Inflammatory macrophage treated with lipopolysaccharide for 4 hours (primary cell): Measurements from ENCODE around the gene AR.

Experiments used
- DNase-seq: peaks from one replicate; pipeline ENCODE4 v3.0.0-alpha.2; 2020

The AR gene, protein sequence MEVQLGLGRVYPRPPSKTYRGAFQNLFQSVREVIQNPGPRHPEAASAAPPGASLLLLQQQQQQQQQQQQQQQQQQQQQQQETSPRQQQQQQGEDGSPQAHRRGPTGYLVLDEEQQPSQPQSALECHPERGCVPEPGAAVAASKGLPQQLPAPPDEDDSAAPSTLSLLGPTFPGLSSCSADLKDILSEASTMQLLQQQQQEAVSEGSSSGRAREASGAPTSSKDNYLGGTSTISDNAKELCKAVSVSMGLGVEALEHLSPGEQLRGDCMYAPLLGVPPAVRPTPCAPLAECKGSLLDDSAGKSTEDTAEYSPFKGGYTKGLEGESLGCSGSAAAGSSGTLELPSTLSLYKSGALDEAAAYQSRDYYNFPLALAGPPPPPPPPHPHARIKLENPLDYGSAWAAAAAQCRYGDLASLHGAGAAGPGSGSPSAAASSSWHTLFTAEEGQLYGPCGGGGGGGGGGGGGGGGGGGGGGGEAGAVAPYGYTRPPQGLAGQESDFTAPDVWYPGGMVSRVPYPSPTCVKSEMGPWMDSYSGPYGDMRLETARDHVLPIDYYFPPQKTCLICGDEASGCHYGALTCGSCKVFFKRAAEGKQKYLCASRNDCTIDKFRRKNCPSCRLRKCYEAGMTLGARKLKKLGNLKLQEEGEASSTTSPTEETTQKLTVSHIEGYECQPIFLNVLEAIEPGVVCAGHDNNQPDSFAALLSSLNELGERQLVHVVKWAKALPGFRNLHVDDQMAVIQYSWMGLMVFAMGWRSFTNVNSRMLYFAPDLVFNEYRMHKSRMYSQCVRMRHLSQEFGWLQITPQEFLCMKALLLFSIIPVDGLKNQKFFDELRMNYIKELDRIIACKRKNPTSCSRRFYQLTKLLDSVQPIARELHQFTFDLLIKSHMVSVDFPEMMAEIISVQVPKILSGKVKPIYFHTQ

DNA sequence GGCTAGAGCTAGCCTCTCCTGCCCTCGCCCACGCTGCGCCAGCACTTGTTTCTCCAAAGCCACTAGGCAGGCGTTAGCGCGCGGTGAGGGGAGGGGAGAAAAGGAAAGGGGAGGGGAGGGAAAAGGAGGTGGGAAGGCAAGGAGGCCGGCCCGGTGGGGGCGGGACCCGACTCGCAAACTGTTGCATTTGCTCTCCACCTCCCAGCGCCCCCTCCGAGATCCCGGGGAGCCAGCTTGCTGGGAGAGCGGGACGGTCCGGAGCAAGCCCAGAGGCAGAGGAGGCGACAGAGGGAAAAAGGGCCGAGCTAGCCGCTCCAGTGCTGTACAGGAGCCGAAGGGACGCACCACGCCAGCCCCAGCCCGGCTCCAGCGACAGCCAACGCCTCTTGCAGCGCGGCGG lies at the start of gene AR:
Gene AR (plus strand): TSS at position 204 of the 400 bp plus-strand sequence. CDS start 1,126 bp downstream, outside the sequence.
- DNase-seq, result peak; percentile 13

DNA sequence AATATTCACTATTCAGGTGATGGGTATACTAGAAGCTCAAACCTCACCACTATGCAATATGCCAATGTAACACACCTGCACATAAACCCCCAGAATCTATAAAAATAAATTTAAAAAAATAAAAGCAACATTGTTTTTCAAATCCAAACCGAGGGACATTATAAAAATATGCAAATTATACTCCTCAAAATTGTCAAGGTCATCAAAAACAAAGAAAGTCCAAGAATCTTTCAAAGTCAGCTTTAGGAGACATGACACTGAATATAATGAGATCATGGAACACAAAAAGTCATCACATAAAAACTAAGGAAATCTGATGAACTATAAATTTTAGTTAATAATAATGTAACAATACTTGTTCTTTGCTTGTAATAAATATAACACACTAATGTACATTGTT lies 43.2 kb upstream of the AR start:
- no peak for DNase-seq

DNA sequence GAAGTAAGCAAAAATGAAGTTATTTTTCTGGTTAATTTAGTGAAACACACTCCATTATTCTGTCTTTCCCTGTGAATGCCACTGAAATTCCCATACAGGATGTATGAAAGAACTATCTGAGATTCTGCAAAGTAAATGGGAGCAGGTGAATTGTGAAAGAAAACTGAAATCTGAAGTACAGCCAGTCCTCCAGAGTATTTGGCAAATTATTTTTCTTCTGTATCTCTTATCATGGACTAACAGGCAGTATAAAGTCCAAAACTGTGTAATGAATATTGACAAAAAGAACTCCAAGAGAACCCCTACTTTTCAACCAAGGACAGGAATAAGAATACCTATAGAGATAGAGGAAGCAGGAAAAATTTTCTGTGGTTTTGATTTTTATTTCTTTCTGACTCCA lies 40.8 kb upstream of the AR start:
- DNase-seq, result no peak

DNA sequence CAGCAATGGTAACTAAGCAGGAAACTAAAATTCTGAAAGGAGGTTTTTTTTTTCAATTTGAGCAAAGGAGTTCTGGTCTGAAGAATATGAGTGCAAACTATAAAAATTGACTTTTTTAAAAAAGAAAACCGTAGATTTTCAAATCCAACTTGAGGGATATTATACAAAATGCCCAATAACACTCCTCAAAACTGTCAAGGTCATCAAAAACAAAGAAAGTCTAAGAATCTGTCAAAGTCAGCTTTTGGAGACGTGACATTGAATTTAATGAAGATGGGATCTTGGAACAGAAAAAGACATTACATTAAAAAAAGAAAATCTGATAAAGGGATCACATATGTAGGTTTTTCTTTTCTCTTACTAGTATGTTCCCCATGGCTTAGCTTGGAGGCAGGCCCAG lies 40.4 kb upstream of the AR start:
- no peak for DNase-seq

DNA sequence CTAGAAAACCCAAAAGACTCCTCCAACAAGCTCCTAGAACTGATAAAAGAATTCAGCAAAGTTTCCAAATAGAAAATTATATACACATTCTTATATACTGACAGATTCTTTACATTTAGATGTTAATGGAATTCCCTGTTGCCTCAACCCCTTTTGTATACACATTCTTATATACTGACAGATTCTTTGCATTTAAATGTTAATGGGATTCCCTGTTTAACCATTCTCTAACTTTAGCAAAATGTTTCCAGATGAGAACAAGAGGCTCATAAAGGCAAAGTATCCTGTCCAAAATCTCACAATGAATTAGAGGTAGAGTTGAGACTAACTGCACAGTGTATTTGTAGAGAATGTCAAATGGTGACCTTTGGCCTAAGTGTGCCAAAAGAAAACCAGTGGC lies 23.1 kb upstream of the AR start:
- no peak for DNase-seq

DNA sequence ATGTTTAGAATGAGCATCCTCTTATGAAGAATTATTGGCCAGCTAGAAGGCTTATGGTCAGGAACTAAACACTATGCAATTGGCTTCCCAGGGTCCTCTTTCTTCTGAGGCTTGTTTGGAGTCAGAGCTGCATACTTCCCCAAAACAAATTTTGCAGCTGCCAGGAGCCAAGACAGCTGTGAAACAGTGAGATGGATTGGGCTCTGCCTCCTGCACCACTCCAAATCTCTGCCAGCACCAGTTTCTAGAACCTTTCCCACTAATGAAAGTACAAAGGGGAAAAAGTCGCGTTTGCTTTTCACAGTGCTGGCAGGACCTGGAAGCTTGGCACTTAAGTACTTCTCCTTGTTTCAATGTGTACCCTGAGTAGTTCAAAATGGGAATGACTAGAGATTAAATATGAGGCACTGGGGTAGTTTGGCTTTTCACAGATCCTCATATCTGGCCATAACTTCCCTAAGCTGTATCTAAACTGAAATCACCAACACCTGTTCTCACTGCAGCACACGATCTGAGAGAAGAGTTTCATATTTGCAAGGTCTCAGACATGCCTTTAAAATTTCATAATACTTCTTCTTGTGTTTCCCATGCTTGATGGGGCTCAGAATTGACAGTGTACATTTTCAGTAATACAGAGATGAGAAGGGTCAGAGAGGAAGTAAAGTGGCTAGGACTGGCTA lies 20.7 kb upstream of the AR start:
- DNase-seq, result no peak

DNA sequence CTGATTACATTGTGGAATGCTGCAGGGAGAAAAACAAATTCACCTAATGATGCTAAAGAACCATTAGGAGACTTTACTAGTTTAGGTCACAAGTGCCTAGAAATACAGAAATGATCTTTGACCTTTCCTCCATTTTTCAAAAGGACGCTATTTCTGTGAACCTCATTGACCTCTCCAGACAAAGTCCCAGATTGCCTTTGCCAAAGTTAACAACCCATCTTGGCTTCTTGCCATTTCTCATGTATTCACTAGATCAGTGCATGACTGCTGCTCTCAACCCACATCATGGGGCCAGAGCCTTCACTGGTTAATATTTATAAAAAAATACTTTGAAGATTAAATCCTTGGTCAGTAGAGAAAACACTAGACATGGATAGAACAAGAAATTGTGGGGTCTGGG lies 19.9 kb upstream of the AR start:
- DNase-seq, result no peak

DNA sequence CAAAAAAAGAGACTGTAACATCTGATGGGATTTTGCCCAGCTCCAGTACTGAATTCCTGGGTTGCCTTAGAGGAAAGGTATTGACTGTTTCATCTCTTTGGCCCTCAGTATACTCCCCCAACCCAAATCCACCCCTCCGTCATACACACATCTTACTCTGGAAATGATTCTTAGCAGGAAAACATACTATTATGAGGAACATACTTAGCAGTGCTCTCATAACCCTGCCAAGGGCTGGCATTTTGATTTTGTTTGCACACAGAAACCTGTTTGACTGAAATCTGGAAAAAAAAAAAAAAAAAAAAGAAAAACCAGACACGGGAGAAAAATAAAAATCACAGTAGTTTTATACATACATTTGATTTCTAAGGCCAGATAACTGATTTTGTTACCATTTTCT lies 19.4 kb upstream of the AR start:
- no peak for DNase-seq

DNA sequence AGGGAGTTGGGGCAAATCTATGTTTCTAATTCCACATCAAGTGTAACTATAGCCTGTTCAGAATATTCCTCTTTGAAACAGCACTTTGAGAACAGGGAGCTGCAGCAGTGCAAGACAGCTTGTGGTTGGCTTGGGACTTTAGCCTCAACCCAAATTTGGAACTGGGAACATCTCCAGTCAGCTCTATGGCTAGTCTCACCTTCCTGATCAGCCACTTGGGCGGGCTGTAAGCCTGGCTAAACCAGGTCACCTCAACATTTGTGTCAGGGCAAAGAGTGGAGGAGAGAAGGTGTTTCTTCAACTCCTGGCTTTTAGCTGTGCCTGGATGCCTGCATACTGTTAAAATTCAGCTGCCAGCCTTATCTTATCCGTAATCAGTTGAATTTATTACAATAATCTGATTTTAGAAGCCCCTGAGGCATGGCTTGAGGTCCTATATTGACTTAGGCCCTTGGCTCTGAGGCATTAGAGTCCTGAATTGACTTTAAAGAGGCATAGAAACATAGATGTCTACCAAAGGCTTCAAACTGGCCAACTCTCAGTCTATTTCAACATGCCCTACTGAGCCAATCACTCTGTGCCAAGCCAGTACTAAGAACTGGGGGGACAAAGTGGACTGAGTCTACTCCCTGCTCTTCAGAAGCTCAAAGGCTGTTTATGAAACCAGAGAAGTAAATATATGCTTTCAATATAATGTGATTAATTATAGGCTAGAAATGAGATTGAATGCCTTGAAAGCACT lies 18.7 kb upstream of the AR start:
- DNase-seq, result no peak

DNA sequence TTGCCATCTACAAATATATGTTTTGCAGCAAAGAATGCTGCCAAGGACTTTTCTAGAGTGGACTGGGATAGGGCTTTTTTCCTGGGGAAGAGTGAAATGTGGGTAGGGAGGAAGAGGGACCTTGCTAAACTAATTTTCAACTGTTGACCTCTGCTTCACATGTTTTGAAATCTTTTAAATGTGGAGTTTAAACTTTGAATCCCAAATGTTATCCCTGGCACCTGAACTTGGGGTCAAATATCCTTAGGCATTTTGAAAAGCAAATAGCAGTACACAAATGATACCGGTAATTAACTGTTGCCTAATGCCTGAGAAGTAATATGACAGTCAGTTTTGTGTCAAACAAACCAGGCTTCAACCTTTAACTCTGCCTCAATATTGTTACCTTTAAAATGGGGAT lies 7.3 kb upstream of the AR start:
- DNase-seq, result no peak

DNA sequence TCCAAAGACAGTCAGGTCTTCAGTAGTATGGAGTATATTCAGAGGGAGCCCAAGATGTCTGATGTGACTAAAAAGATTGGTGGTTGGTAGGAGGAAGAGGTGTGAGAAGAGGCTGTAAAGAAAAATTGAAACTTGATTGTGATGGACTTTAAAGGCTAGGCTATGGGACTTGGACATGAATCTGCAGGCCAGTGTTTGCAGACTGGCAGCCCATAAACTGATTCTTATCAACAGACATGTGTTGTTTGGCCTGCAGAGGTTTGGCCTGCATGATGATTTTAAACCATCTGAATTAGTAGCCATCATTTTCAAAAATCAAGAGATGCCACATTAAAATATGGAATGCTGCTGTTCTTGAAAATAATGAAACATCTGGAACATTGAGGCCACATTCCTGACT lies 5.4 kb upstream of the AR start:
- DNase-seq, result no peak

DNA sequence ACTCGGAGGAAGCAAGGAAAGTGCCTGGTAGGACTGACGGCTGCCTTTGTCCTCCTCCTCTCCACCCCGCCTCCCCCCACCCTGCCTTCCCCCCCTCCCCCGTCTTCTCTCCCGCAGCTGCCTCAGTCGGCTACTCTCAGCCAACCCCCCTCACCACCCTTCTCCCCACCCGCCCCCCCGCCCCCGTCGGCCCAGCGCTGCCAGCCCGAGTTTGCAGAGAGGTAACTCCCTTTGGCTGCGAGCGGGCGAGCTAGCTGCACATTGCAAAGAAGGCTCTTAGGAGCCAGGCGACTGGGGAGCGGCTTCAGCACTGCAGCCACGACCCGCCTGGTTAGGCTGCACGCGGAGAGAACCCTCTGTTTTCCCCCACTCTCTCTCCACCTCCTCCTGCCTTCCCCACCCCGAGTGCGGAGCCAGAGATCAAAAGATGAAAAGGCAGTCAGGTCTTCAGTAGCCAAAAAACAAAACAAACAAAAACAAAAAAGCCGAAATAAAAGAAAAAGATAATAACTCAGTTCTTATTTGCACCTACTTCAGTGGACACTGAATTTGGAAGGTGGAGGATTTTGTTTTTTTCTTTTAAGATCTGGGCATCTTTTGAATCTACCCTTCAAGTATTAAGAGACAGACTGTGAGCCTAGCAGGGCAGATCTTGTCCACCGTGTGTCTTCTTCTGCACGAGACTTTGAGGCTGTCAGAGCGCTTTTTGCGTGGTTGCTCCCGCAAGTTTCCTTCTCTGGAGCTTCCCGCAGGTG lies 637 bp downstream of the AR start:
- DNase-seq, result no peak

DNA sequence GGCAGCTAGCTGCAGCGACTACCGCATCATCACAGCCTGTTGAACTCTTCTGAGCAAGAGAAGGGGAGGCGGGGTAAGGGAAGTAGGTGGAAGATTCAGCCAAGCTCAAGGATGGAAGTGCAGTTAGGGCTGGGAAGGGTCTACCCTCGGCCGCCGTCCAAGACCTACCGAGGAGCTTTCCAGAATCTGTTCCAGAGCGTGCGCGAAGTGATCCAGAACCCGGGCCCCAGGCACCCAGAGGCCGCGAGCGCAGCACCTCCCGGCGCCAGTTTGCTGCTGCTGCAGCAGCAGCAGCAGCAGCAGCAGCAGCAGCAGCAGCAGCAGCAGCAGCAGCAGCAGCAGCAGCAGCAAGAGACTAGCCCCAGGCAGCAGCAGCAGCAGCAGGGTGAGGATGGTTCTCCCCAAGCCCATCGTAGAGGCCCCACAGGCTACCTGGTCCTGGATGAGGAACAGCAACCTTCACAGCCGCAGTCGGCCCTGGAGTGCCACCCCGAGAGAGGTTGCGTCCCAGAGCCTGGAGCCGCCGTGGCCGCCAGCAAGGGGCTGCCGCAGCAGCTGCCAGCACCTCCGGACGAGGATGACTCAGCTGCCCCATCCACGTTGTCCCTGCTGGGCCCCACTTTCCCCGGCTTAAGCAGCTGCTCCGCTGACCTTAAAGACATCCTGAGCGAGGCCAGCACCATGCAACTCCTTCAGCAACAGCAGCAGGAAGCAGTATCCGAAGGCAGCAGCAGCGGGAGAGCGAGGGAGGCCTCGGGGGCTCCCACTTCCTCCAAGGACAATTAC lies 1.4 kb downstream of the AR start:
- DNase-seq, result no peak

DNA sequence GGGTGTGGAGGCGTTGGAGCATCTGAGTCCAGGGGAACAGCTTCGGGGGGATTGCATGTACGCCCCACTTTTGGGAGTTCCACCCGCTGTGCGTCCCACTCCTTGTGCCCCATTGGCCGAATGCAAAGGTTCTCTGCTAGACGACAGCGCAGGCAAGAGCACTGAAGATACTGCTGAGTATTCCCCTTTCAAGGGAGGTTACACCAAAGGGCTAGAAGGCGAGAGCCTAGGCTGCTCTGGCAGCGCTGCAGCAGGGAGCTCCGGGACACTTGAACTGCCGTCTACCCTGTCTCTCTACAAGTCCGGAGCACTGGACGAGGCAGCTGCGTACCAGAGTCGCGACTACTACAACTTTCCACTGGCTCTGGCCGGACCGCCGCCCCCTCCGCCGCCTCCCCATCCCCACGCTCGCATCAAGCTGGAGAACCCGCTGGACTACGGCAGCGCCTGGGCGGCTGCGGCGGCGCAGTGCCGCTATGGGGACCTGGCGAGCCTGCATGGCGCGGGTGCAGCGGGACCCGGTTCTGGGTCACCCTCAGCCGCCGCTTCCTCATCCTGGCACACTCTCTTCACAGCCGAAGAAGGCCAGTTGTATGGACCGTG lies 2.2 kb downstream of the AR start:
- DNase-seq, result peak; percentile 23

DNA sequence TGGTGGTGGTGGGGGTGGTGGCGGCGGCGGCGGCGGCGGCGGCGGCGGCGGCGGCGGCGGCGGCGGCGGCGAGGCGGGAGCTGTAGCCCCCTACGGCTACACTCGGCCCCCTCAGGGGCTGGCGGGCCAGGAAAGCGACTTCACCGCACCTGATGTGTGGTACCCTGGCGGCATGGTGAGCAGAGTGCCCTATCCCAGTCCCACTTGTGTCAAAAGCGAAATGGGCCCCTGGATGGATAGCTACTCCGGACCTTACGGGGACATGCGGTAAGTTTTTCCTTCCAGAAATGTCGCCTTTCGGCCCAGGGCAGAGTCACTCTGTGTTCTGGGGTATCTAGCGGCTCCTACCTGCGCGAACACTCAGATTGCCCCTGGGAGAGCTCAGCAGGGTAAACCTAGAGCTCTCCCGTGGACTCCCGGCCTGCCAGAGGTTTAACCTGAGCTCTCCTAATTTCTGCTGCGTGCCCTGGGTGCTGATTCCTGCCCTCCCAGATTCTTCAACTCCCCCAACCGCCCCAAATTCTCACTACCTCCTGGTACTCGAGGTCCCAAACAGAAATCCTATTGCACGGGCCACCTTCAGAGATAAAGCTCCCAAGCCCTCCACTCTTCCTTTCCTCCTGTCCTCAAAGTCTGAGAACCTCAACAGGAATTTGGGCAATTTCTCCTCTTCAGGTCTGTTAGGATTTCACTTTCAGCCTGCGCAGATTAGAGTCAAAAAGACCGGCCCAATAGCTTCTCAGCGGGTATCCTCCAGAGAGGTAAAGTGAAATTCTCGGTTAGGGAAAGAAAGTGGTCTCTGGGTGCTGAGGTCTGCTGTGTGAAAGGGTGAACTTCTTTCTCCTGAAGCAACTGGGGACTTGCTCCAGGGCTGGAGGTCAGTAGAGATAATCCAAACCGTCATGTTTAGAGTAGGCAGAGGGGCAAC lies 2.9 kb downstream of the AR start:
- no peak for DNase-seq

DNA sequence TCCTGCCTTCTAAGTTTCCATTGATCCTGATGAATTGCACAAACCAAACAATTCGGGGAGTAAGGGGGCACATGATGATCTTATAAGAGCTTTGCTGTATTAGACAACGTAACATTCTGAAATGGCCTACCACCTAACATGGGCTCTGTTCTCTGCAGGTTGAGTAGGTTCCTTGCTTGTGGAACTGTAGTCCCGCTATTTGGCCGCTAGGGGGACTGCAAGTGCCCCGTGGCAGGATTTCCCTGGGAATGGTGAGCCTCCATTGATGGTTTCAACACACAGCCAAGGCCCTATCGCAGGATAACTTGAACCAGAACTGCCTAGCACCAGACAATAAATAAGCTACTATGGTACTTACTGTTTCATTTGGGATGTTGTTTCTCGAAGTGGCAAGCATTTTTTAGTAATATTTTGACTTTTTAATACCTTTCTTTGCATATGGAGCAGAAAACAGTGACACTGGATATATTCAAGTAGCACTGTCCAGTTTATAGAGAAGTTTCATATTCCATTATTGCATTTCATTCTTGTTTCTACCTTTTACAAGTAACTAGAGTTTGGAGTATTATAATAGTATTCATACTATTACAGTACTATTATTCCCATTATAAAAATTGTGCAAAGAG lies 11.9 kb downstream of the AR start:
- DNase-seq, result peak; percentile 19

DNA sequence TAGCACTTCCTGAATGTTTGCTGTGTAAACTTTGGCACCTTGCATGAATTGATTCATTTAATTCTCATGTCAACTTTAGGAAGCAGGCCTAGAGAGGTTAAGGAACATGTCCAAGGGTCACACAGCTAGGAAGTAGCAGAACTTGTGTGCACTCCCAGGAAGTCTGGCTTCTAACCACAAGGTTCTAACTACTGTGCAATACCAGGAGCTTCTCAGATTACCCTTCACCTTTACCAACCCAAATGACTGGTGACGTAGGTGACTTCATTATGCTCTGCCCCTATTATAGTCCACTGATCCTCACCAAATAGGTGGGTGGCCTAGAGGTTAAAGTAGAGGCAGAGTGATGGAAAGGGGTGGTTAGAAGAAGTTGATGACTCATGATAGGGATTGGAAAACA lies 14.4 kb downstream of the AR start:
- DNase-seq, result no peak

DNA sequence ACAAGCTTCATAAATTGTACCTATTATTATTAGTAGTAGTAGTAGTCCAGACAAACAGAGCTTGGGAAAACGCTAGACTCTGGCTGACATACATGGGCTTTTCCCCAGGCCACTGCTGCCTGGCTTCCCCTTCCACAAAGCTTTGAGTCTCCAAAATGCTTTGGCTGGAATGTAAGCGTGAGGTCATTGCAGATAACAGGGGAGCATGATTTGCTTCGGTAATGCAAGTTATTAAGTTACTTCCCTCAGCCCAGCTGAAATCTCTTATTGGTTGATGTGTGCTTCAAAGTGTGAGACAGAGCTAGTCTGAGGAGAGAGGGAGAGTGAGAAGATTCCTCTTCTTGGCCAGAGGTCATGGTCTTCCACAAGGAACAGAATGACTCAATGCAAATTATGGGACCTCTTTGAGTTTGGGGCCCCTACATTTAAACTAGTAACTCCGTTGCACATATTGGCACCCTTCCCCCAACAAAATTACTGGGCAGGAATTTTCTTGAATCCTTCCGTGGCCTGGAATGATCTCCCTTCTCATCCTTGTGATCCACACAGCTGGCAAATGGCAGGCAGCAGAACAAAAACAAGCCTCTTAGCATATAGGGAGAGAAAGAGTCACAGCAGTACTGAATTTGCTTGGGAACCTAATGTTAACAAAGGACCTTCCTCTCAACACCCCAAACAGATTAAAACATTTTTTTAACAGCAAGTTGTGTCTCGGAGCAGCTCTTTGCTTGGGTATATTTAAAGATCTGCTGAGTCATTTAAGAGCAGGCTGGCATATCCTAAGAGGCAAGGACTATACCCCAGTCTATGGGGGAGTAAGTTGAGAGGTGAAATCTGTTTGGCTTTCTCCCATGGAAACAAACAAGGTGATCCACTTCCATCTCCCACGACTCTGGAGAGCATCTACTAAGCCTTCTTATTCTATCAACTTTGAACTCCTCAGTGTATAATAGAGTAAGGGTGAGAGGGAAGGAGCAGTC lies 19.9 kb downstream of the AR start:
- no peak for DNase-seq
